Left ventricle myocardium inferior (tissue), 1 donor: ENCODE results near the gene FUNDC1. TPM values are rescaled to one million over a fixed set of nuclear protein-coding genes. Genes with fewer than 3 reads are reported as not detected.

Source experiments
- DNase-seq: peaks from one replicate; pipeline ENCODE4 v3.0.0-alpha.2; 2020
- H3K27ac ChIP-seq: fragments of 200-600 bp; replicated peaks from 2 replicates; pipeline ENCODE4 v1.8.0; 2021
- H3K27me3 ChIP-seq: fragments of 200-600 bp; 2 replicates; pipeline ENCODE4 v1.8.0; 2021; ENCODE audit warnings: low read depth
- H3K36me3 ChIP-seq: fragments of 200-600 bp; 2 replicates; pipeline ENCODE4 v1.8.0; 2021
- H3K4me1 ChIP-seq: fragments of 200-600 bp; 2 replicates; pipeline ENCODE4 v1.8.0; 2021
- H3K4me3 ChIP-seq: fragments of 200-600 bp; 2 replicates; pipeline ENCODE4 v1.8.0; 2021; ENCODE audit warnings: mild to moderate bottlenecking, moderate library complexity
- H3K9me3 ChIP-seq: fragments of 200-600 bp; replicated peaks from 2 replicates; pipeline ENCODE4 v1.8.0; 2021
- CTCF ChIP-seq: fragments of 200-600 bp; IDR thresholded peaks from 2 replicates; pipeline ENCODE4 v1.8.0; 2021; ENCODE audit warnings: antibody characterized with exemption, mild to moderate bottlenecking, borderline replicate concordance
- intact Hi-C: fragments of 100-400 bp; cut with micrococcal nuclease; formaldehyde crosslinking; loops from one replicate; pipeline ENCODE4 v1.11.0; 2022
- total RNA-seq: library from RNA; stranded (reverse); fragmentation: NEBNext Ultra II Directional; extraction: Animal tissue kit (Norgen Biotek cat#: 25700); gene quantifications from one replicate; pipeline ENCODE4 v1.2.1, GENCODE V29; 2021
- donor health status: DM: no; HTN: yes; CAD: no; lungs with severe emphysema.

FUNDC1 gene
- total RNA-seq, 1 donor from 2014 or later: 29.7 TPM

GRCh38 chrX:44494357-44494756, 48.3 kb downstream of the FUNDC1 start:
- H3K36me3 ChIP-seq: no peaks in the 10 kb centered on the region
- H3K4me1 ChIP-seq: no peaks in the 10 kb centered on the region
- no peaks in the 10 kb centered on the region for H3K9me3 ChIP-seq
- no peak for DNase-seq
- H3K4me3 ChIP-seq: no peak overlapping the region
- intact Hi-C loops: no loop called here
- no peaks in the 10 kb centered on the region for H3K27me3 ChIP-seq
- TF ChIP-seq CTCF: no peak
- no peak overlapping the region for H3K27ac ChIP-seq

- intact Hi-C loops: no loop called here
- Histone ChIP-seq H3K27me3 (no peaks in the 10 kb centered on the region), H3K4me3 (no peak overlapping the region), H3K27ac (no peak overlapping the region), H3K9me3 (no peaks in the 10 kb centered on the region), H3K36me3 (no peaks in the 10 kb centered on the region), H3K4me1 (no peaks in the 10 kb centered on the region)
- DNase-seq: no peak
- no peak for TF ChIP-seq CTCF
Measured at GRCh38 chrX:44489515-44489914, 53.1 kb downstream of the FUNDC1 start.

- no peak for TF ChIP-seq CTCF
- Histone ChIP-seq H3K27me3 (no peaks in the 10 kb centered on the region), H3K36me3 (no peaks in the 10 kb centered on the region), H3K27ac (no peak overlapping the region), H3K4me1 (no peaks in the 10 kb centered on the region), H3K9me3 (no peaks in the 10 kb centered on the region), H3K4me3 (no peak overlapping the region)
- intact Hi-C loops: no loop called here
- DNase-seq: no peak
Measured at GRCh38 chrX:44484607-44485146, 58.0 kb downstream of the FUNDC1 start.

GRCh38 chrX:44483965-44484606, 58.6 kb downstream of the FUNDC1 start:
- no peak for DNase-seq
- Histone ChIP-seq H3K4me3 (no peak overlapping the region), H3K27ac (no peak overlapping the region), H3K36me3 (no peaks in the 10 kb centered on the region), H3K4me1 (no peaks in the 10 kb centered on the region), H3K27me3 (no peaks in the 10 kb centered on the region), H3K9me3 (no peaks in the 10 kb centered on the region)
- TF ChIP-seq CTCF: no peak
- intact Hi-C loops: no loop called here

GRCh38 chrX:44482575-44482974, 60.1 kb downstream of the FUNDC1 start:
- Histone ChIP-seq H3K27me3 (no peaks in the 10 kb centered on the region), H3K9me3 (no peaks in the 10 kb centered on the region), H3K36me3 (no peaks in the 10 kb centered on the region), H3K4me3 (no peak overlapping the region), H3K4me1 (no peaks in the 10 kb centered on the region), H3K27ac (no peak overlapping the region)
- DNase-seq: no peak
- intact Hi-C loops: no loop called here
- no peak for TF ChIP-seq CTCF
